H1 (cell line): ENCODE data around the gene MAGT1. TPM values are rescaled to one million over a fixed set of nuclear protein-coding genes. Genes with fewer than 3 reads are reported as not detected.

Experiments
- CTCF ChIA-PET: fragments of 300-600 bp; sonication (Branson Sonifier 250); formaldehyde crosslinking; loops from one replicate; lab custom pipeline; 2021; ENCODE audit not compliant: partially characterized antibody; lab: Charles Lee
- POLR2A ChIA-PET: fragments of 300-600 bp; sonication (Branson Sonifier 250); formaldehyde crosslinking; loops from one replicate; lab custom pipeline; 2021; ENCODE audit warnings: inconsistent platforms; ENCODE audit not compliant: partially characterized antibody; lab: Charles Lee
- DNase-seq, 2 experiments: peaks; one replicate each; pipeline versions ENCODE4 v3.0.0 to v3.0.0-alpha.2; 2010 to 2022; ENCODE audit warnings: low spot score in 2 of 2, low read depth in 1 of 2, mixed read lengths in 1 of 2
- FAIRE-seq: peaks from 2 replicates; lab custom pipeline; 2011; peaks lifted over from hg19 to GRCh38; lab: Jason Lieb, UNC
- H2AFZ ChIP-seq: 2 replicates; pipeline ENCODE4 v1.8.1; 2012; ENCODE audit warnings: low read length, inconsistent platforms
- H2AK5ac ChIP-seq: 2 replicates; pipeline ENCODE4 v1.6.1; 2013; ENCODE audit warnings: low read depth, low read length
- H2BK120ac ChIP-seq: replicated peaks from 2 replicates; pipeline ENCODE3; 2013; ENCODE audit warnings: low read depth, low read length, inconsistent platforms
- H2BK12ac ChIP-seq: 2 replicates; pipeline ENCODE4 v1.6.1; 2013; ENCODE audit warnings: low read depth, low read length
- H2BK15ac ChIP-seq: 2 replicates; pipeline ENCODE4 v1.6.1; 2013; ENCODE audit warnings: low read length
- H2BK20ac ChIP-seq: 2 replicates; pipeline ENCODE4 v1.6.1; 2013; ENCODE audit warnings: low read length
- H2BK5ac ChIP-seq: 2 replicates; pipeline ENCODE4 v1.6.1; 2013; ENCODE audit warnings: low read depth, low read length
- H3K14ac ChIP-seq: 2 replicates; pipeline ENCODE4 v1.6.1; 2013; ENCODE audit warnings: inconsistent platforms; ENCODE audit not compliant: insufficient read length
- H3K18ac ChIP-seq: 2 replicates; pipeline ENCODE4 v1.6.1; 2013; ENCODE audit warnings: low read length; ENCODE audit errors: extremely low read depth
- H3K23ac ChIP-seq: 2 replicates; pipeline ENCODE4 v1.6.1; 2013; ENCODE audit warnings: inconsistent platforms; ENCODE audit not compliant: insufficient read length
- H3K23me2 ChIP-seq: 2 replicates; pipeline ENCODE4 v1.6.1; 2013; ENCODE audit warnings: low read depth, low read length
- H3K27ac ChIP-seq: 2 replicates; pipeline ENCODE4 v1.6.1; 2011; ENCODE audit warnings: low read depth, low read length, inconsistent platforms
- H3K27me3 ChIP-seq, 4 experiments: replicated peaks in 1 of 4; 1 replicate in 1 of 4; 2 replicates in 3 of 4; pipeline versions ENCODE4 v1.6.1 to v1.8.1; 2011 to 2013; ENCODE audit warnings: low read length in 3 of 4, mild to moderate bottlenecking in 3 of 4, inconsistent platforms in 2 of 4, mixed read lengths in 2 of 4, moderate library complexity in 1 of 4; ENCODE audit not compliant: control insufficient read depth in 3 of 4, insufficient read depth in 3 of 4; ENCODE audit errors: extremely low read depth in 1 of 4
- H3K36me3 ChIP-seq, 4 experiments: 2 replicates each; pipeline versions ENCODE4 v1.6.1 to v1.8.1; 2011 to 2013; ENCODE audit warnings: mild to moderate bottlenecking in 4 of 4, low read length in 3 of 4, moderate library complexity in 2 of 4, control low read depth in 1 of 4, inconsistent platforms in 1 of 4; ENCODE audit not compliant: insufficient read depth in 4 of 4, control insufficient read depth in 2 of 4
- H3K4ac ChIP-seq: replicated peaks from 2 replicates; pipeline ENCODE3; 2013; ENCODE audit warnings: low read length, low read depth, mixed read lengths, inconsistent platforms; ENCODE audit not compliant: insufficient read length
- H3K4me1 ChIP-seq, 4 experiments: replicated peaks in 1 of 4; 1 replicate in 1 of 4; 2 replicates in 3 of 4; pipeline versions ENCODE4 v1.6.1 to v1.8.1; 2011 to 2013; ENCODE audit warnings: low read length in 3 of 4, inconsistent platforms in 2 of 4, mixed read lengths in 1 of 4; ENCODE audit not compliant: insufficient read depth in 4 of 4, control insufficient read depth in 3 of 4
- H3K4me2 ChIP-seq, 2 experiments: 2 replicates each; pipeline versions ENCODE4 v1.6.1 to v1.8.1; 2011 to 2013; ENCODE audit warnings: low read depth in 2 of 2, low read length in 2 of 2, control low read depth in 1 of 2, inconsistent platforms in 1 of 2, mild to moderate bottlenecking in 1 of 2; ENCODE audit not compliant: insufficient read depth in 1 of 2
- H3K4me3 ChIP-seq, 4 experiments: fragments of 200-600, 300-600 bp in 1 of 4; sonication (generic), shearing (Covaris generic), sonication (Bioruptor Twin) in 1 of 4; 2 replicates each; pipeline versions ENCODE4 v1.5.1 to v1.8.1; 2011 to 2016; ENCODE audit warnings: low read length in 4 of 4, low read depth in 3 of 4, control low read depth in 2 of 4, inconsistent platforms in 2 of 4, mild to moderate bottlenecking in 2 of 4, mixed read lengths in 1 of 4, moderate library complexity in 1 of 4; ENCODE audit not compliant: insufficient read depth in 2 of 4; ENCODE audit errors: extremely low read depth in 1 of 4
- H3K56ac ChIP-seq: replicated peaks from 2 replicates; pipeline ENCODE3; 2013; ENCODE audit warnings: low read depth, mild to moderate bottlenecking, mixed read lengths, low read length, inconsistent platforms; ENCODE audit not compliant: insufficient read length
- H3K79me1 ChIP-seq: 2 replicates; pipeline ENCODE4 v1.6.1; 2013; ENCODE audit warnings: low read depth, low read length, control low read depth
- H3K79me2 ChIP-seq, 2 experiments: 2 replicates each; pipeline versions ENCODE4 v1.6.1 to v1.8.1; 2012 to 2013; ENCODE audit warnings: low read length in 2 of 2, mild to moderate bottlenecking in 2 of 2, inconsistent platforms in 1 of 2; ENCODE audit not compliant: insufficient read depth in 2 of 2, control insufficient read depth in 1 of 2
- H3K9ac ChIP-seq, 4 experiments: replicated peaks in 1 of 4; 1 replicate in 1 of 4; 2 replicates in 3 of 4; pipeline versions ENCODE4 v1.6.1 to v1.8.1; 2011 to 2013; ENCODE audit warnings: low read depth in 3 of 4, low read length in 3 of 4, control low read depth in 2 of 4, mild to moderate bottlenecking in 2 of 4, moderate library complexity in 2 of 4, inconsistent platforms in 1 of 4; ENCODE audit errors: extremely low read depth in 1 of 4
- H3K9me3 ChIP-seq, 2 experiments: 2 replicates each; pipeline versions ENCODE4 v1.6.1 to v1.8.1; 2012 to 2013; ENCODE audit warnings: mild to moderate bottlenecking in 2 of 2, moderate library complexity in 2 of 2, control low read depth in 1 of 2, inconsistent platforms in 1 of 2, low read depth in 1 of 2, low read length in 1 of 2, mixed read lengths in 1 of 2; ENCODE audit not compliant: insufficient read depth in 2 of 2
- H4K20me1 ChIP-seq, 2 experiments: replicated peaks in 1 of 2; 2 replicates each; pipeline versions ENCODE3 to v1.8.1; 2011 to 2013; ENCODE audit warnings: inconsistent platforms in 2 of 2, low read length in 2 of 2, mild to moderate bottlenecking in 1 of 2; ENCODE audit not compliant: insufficient read depth in 2 of 2, control insufficient read depth in 1 of 2
- H4K5ac ChIP-seq: 2 replicates; pipeline ENCODE4 v1.6.1; 2013; ENCODE audit warnings: low read length, low read depth, mixed read lengths, inconsistent platforms; ENCODE audit not compliant: insufficient read length
- H4K8ac ChIP-seq: 2 replicates; pipeline ENCODE4 v1.8.0; 2013; ENCODE audit warnings: mild to moderate bottlenecking, moderate library complexity, low read length, inconsistent platforms; ENCODE audit not compliant: insufficient read depth; ENCODE audit errors: extremely low read depth
- H4K91ac ChIP-seq: replicated peaks from 2 replicates; pipeline ENCODE3; 2013; ENCODE audit warnings: low read length, mixed read lengths, inconsistent platforms; ENCODE audit not compliant: insufficient read length
- POU5F1 ChIP-seq: IDR thresholded peaks from 2 replicates; pipeline ENCODE4 v1.6.1; 2011; ENCODE audit warnings: low read depth, mild to moderate bottlenecking, low read length, moderate library complexity
- WGBS, 2 experiments: shearing (Covaris generic) in 1 of 2; methylation state at CpG; one replicate each; pipeline versions ENCODE4 v1.1.6 to v1.1.7; 2013 to 2015; ENCODE audit warnings: low lambda C conversion rate in 2 of 2, mixed read lengths in 2 of 2, inconsistent platforms in 1 of 2, low coverage in 1 of 2, missing lambda C conversion rate in 1 of 2; ENCODE audit not compliant: insufficient replicate concordance in 2 of 2, insufficient coverage in 1 of 2, insufficient read length in 1 of 2; ENCODE audit errors: extremely low coverage in 1 of 2, missing lambda C conversion rate in 1 of 2; 5-methylcytosine and 5-hydroxymethylcytosine counted together
- polyA plus RNA-seq, 7 experiments: library from polyadenylated mRNA; depleted of rRNA in 3 of 7; stranded (reverse) in 5 of 7; unstranded in 2 of 7; fragments of >200 nt in 5 of 7; fragments of 200-250 nt in 2 of 7; gene quantifications; 1 replicate in 5 of 7; 2 replicates in 1 of 7; 4 replicates in 1 of 7; pipeline versions ENCODE4 v1.2.1 to v1.2.3, GENCODE V29; 2011 to 2013; ENCODE audit warnings: missing spikeins in 2 of 7, mixed read lengths in 2 of 7
- total RNA-seq: library from RNA; stranded (reverse); fragmentation: NEBNext Ultra II Directional; extraction: Animal tissue kit (Norgen Biotek cat#: 25700); gene quantifications from 2 replicates; pipeline ENCODE4 v1.2.1, GENCODE V29; 2021

Gene MAGT1
- total and polyA plus RNA-seq, 2 of the 8 experiments (the other 6 are each of a cell fraction or from before 2014, with no cell fraction given), result 14.4 to 47.6 TPM

DNA sequence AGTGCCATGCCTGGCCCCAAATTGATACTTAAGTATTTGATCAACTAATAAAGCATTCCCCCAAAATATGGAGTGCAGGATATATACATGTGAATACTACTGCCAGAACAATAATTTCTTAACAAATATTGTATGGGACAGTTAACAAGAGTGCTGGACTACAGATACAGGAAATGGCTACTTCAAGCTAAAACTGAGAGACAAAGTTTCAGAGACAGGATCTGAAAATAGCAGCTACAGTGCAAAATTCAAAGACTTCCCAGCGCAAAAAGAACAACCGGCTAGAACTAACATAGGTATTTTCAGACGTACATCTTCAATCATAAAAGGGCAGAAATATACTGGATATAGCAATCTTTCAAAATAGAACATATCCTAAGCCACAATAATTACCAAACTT, 115.5 kb downstream of the MAGT1 start:
- no peak overlapping the region for H3K27ac ChIP-seq
- no peak overlapping the region for H4K91ac ChIP-seq
- H3K4me2 ChIP-seq, result no peak overlapping the region
- H3K27me3 ChIP-seq, result no peaks in the 10 kb centered on the region
- H3K23ac ChIP-seq, result no peak overlapping the region
- H2BK120ac ChIP-seq, result no peak overlapping the region
- no peak for FAIRE-seq
- H3K23me2 ChIP-seq, result no peaks in the 10 kb centered on the region
- no peak overlapping the region for H2AK5ac ChIP-seq
- peaks cover 4 to 12% of the 10 kb centered on the region in 2 experiments for H4K20me1 ChIP-seq
- ChIA-PET CTCF (no interaction called here), POLR2A (no interaction called here)
- H3K79me1 ChIP-seq, result no peaks in the 10 kb centered on the region; the same call in 1 of the 2 replicates
- no peak overlapping the region for H3K4me3 ChIP-seq
- H3K14ac ChIP-seq, result no peak overlapping the region
- WGBS, 2 experiments, result 87% methylated on average over 3 of the region's 3 CpGs; no CpG with 5 or more reads in 1 of the 2 experiments
- H3K9ac ChIP-seq, result no peak overlapping the region
- no peaks in the 10 kb centered on the region; a peak in 1 of 7 replicates for H3K4me1 ChIP-seq
- H3K9me3 ChIP-seq, result no peaks in the 10 kb centered on the region
- H2BK12ac ChIP-seq, result no peak overlapping the region
- H2BK20ac ChIP-seq, result no peak overlapping the region
- H3K36me3 ChIP-seq, result no peaks in the 10 kb centered on the region
- H3K79me2 ChIP-seq, result peaks cover 36 to 99% of the 10 kb centered on the region in 2 experiments
- H2BK15ac ChIP-seq, result no peak overlapping the region
- H3K4ac ChIP-seq, result no peak overlapping the region
- no peak overlapping the region for H3K18ac ChIP-seq
- H3K56ac ChIP-seq, result no peak overlapping the region
- no peak overlapping the region for H4K8ac ChIP-seq
- no peak for DNase-seq
- H2BK5ac ChIP-seq, result no peak overlapping the region
- no peak overlapping the region for H2AFZ ChIP-seq
- H4K5ac ChIP-seq, result no peak overlapping the region
- TF ChIP-seq POU5F1, result no peak
